ENCODE data around the gene TRAM2.

TRAM2 gene

GRCh38 chr6:52566201-52566600, 10.7 kb downstream of the TRAM2 start:
- DNase-seq: no peak

DNA sequence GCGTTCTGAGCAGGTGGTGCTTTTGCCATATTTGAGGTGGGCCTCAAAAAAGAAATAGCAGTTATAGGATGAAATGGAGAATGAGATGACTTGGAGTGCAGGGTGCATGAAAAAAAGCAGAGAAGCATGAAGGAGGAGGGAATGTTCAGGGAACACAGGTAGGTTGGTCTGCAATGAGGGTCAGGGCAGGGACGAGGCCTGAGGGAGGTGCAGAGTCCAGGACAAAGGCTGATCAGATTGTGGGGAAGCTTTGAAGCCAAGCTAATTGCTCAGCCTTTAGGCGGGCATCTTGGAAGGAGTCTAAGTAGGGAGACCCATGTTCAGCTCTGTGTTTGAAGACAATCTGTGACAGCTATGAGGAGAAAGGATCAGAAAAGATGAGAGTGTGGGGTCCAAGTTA, 12.0 kb downstream of the TRAM2 start:
- DNase-seq: no peak

GRCh38 chr6:52562911-52563310, 13.9 kb downstream of the TRAM2 start:
- DNase-seq: no peak

DNA sequence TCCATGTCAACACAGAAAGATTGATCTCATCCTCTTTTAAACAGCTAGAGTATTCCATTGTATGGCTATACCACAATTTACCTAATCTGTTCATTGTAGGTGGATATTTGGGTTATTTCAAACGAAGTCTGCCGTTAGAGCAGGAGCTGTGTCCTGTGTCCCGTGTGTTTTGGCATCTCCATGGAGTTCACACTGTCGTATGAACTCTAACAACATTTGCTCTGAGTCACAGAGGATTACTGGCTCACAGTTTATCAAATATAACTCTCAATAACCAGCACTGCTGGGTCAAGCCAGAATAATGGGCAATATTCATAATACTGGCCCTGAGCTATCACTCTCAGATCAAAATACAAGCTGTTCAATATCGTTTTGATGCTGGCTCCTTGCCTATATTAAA, 16.4 kb downstream of the TRAM2 start:
- DNase-seq: no peak

DNA sequence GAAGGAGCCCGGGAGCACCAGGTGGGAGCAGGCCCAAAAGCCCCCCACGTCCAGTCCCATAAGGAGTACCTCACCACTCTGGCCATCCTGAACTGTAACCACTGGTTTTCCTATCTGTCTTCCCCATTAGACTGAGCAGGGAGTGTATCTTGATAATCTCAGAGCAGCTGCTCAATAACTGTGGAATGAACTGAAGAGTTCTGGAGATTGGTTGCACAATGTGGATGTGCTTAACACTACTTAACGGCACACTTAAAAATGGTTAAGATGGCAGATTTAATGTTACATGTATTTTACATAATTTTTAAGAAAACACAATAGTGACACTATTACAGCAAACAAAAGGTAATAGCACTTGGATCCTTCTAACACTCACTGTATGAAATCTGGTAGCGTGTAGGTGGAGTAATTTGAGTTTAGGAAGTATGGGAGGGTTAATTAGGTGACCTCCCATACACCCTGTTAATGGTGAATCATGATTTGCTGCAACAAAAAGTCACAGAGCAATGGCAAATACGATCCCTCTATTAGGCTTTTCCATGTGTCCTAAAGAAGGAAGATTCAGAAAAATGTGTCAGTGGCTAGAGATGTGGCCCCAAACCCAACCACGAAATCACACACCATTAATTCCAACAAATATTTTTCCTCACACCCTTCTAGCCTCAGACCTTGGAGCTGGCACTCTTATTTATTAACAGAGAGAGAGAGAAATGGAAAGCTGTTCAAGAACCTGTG, 18.4 kb downstream of the TRAM2 start:
- DNase-seq: no peak

- no peak for DNase-seq
Observed at GRCh38 chr6:52557389-52558265, 19.2 kb downstream of the TRAM2 start.

GRCh38 chr6:52555518-52556233, 21.2 kb downstream of the TRAM2 start:
- no peak for DNase-seq

- DNase-seq: no peak
Observed at GRCh38 chr6:52554684-52555280, 22.1 kb downstream of the TRAM2 start.

DNA sequence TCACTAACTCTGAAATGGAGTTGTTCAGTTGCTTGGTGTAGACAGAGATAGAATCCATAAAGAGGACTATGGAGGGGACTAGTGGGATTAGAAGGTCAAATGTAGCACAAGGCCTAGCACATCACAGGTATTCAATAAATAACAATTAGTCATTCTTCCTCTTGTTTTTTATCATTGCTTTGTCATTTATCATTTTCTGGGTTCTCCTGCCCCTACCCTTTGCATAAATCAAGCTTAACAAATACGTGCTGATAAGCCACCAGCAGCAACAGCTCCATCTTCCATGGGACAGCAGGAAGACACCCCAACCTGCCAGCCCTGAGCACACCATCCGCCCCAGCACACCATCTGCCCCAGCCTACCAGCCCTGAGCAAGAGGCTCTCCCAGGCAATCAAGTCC, 23.1 kb downstream of the TRAM2 start:
- DNase-seq: no peak

GRCh38 chr6:52553158-52553557, 23.7 kb downstream of the TRAM2 start:
- no peak for DNase-seq

- DNase-seq: no peak
Observed at GRCh38 chr6:52552278-52552643, 24.6 kb downstream of the TRAM2 start.

GRCh38 chr6:52551483-52552277, 25.2 kb downstream of the TRAM2 start:
- peak; percentile 87 for DNase-seq

GRCh38 chr6:52550870-52551269, 26.0 kb downstream of the TRAM2 start:
- no peak for DNase-seq

DNA sequence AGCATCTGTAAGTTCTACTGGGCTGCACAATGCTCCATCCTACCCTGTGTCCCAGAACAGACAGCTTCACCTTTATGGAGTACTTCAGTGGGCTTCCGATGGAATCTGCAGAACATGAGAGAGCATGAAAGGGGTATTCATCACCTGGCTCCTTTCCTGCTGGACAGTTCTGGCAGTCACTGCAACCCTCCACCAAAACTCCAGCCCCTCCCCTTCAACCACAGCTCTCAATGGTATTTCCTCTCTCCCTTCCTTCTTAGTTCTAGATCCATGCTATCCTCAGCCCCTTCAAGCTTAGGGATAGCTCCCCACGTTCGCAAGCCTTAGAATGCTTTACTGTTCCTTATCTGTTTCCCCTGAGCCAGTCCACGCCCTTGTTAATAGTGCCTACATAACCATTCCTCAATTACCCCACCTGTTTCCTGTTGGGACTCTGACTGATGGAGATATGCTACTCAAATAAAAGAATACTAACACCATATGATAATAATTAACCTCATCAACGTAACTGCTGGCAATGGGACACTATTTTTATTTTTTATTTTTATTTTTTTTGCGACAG, 26.8 kb downstream of the TRAM2 start:
- no peak for DNase-seq

DNA sequence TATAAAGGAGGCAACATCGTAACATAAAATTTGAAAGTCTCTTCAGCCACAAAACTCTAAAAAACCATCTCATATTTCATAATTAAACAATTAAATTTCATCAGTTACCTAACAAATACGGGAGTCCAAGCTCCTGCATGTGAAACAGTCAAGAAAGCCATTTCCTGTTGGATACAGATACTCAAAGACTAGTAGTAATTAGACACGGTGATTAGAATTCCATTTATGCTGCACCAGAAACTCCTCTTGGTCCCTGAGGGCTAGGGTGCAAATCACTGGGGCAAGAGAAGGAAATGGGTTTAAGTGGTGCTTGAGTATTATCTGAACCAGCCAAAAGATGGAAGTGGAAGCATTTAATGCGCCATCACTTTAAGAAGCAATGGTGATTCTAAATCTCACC, 27.4 kb downstream of the TRAM2 start:
- no peak for DNase-seq

GRCh38 chr6:52548999-52549398, 27.9 kb downstream of the TRAM2 start:
- no peak for DNase-seq

- no peak for DNase-seq
Observed at GRCh38 chr6:52548353-52548713, 28.5 kb downstream of the TRAM2 start.

DNA sequence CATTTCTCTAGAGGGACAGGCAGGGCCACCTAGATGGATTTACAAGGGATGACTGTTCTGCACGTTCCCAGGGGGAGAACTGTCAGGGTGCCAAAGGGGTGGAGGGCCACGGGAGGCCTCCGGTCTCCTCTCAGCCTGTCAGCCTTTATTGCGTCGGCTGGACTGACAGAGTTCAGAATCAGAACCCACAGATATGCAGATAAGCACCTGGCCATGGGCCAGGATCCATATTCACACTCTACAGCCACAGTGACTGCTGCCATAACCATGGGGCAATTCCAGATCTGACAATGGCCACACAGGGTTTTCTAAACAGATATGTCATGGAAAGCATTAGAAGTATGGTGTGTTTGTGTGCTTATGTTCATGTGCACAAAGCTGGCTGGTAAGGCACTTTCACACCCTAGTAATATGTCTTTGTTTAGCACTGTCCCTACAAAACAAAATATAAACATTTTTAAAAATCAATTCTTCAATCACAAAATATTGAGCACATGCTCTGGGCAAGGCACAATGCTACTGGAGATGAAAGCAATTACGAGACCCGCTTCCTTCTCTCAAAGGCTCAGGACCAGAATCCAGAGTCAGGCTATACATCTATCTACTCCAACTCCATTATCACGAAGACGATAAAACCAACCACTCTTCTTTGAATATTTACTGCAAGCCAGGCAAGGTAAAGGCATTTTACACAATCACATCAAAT, 29.1 kb downstream of the TRAM2 start:
- DNase-seq: no peak

GRCh38 chr6:52546678-52547077, 30.2 kb downstream of the TRAM2 start:
- DNase-seq: no peak

GRCh38 chr6:52546192-52546591, 30.7 kb downstream of the TRAM2 start:
- DNase-seq: no peak

- no peak for DNase-seq
Observed at GRCh38 chr6:52545406-52546119, 31.3 kb downstream of the TRAM2 start.

Data from COR-L47 (cell line).